Measurements from ENCODE around the gene FXYD4.

Gene FXYD4

DNA sequence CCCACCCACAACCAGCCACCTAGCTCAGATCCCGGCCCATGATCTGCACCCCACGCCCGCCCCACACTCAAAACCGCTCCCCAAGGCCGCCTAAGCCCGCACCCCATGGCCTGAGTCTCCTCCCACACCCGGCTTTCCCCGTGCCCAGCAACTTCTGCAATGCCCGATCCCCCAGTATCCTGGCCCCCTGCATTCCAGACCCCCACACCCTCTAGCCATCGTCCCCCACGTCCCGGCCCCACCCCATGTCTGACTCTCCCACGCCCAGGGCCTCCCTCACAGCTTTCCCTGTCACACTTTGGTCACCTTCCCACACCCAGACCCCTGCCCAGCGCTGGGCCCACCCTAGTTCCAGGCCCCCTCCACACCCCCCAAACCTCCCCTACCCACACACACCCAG is 20.1 kb upstream of the FXYD4 start:
- WGBS (ENCODE audit: insufficient coverage): 83% methylated on average over 5 of the region's 14 CpGs
- H3K27ac ChIP-seq (ENCODE audit: insufficient read depth in 1 of 2, low read depth in 1 of 2, low read length in 2 of 2, poor library complexity in 1 of 2, severe bottlenecking in 2 of 2): no peak overlapping the region
- DNase-seq: no peak
- peaks cover 0 to 6% (median 2%) of the 10 kb centered on the region in 4 experiments for H3K4me1 ChIP-seq (ENCODE audit: control extremely low read depth in 1 of 4, control insufficient read depth in 4 of 4, insufficient read depth in 4 of 4, low read length in 3 of 4)
- ChIA-PET CTCF (interaction anchor here (0.6 to 5.2 kb wide), 4 partner anchors 22 to 189 kb away, joined by 3 to 57 read pairs (median 4); no protein-coding TSS in a partner anchor), POLR2A (no interaction called here)
- H3K4me3 ChIP-seq (ENCODE audit: control insufficient read depth in 1 of 7, extremely low read depth in 1 of 7, insufficient read depth in 4 of 7, low read depth in 2 of 7, low read length in 6 of 7): no peak overlapping the region
- H3K27me3 ChIP-seq (replicated peaks in 2 of 5; ENCODE audit: control insufficient read depth in 4 of 5, insufficient read depth in 5 of 5, low read length in 4 of 5): peaks cover 0 to 19% (median 7%) of the 10 kb centered on the region in 5 experiments
- H3K9me3 ChIP-seq (ENCODE audit: control extremely low read depth in 1 of 5, control insufficient read depth in 4 of 5, insufficient read depth in 2 of 5, low read depth in 1 of 5, low read length in 4 of 5): no peaks in the 10 kb centered on the region
- no peaks in the 10 kb centered on the region for H3K36me3 ChIP-seq (ENCODE audit: control insufficient read depth in 4 of 4, insufficient read depth in 4 of 4, low read length in 3 of 4)

DNA sequence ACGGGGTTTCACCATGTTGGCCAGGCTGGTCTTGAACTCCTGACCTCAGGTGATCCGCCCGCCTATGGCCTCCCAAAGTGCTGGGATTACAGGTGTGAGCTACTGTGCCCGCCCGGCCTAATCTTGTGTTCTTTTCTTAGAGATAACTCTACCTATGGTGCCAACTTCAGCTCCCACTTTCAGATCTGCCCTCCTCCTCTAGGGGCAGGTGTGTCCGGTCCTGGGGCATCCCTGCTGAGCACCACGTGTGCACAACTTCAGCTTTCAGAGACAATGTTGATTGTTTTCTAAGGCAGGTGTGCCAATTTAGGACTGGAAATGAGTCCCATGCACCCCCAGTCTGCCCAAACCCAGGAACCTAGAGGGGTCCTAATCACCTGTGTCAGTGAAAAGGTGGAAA is 18.5 kb upstream of the FXYD4 start:
- Histone ChIP-seq H3K4me3 (ENCODE audit: control insufficient read depth in 1 of 7, extremely low read depth in 1 of 7, insufficient read depth in 4 of 7, low read depth in 2 of 7, low read length in 6 of 7) (no peak overlapping the region), H3K27ac (ENCODE audit: insufficient read depth in 1 of 2, low read depth in 1 of 2, low read length in 2 of 2, poor library complexity in 1 of 2, severe bottlenecking in 2 of 2) (no peak overlapping the region), H3K4me1 (ENCODE audit: control extremely low read depth in 1 of 4, control insufficient read depth in 4 of 4, insufficient read depth in 4 of 4, low read length in 3 of 4) (peaks cover 0 to 6% (median 2%) of the 10 kb centered on the region in 4 experiments), H3K36me3 (ENCODE audit: control insufficient read depth in 4 of 4, insufficient read depth in 4 of 4, low read length in 3 of 4) (no peaks in the 10 kb centered on the region), H3K27me3 (replicated peaks in 2 of 5; ENCODE audit: control insufficient read depth in 4 of 5, insufficient read depth in 5 of 5, low read length in 4 of 5) (peaks cover 0 to 19% (median 7%) of the 10 kb centered on the region in 5 experiments), H3K9me3 (ENCODE audit: control extremely low read depth in 1 of 5, control insufficient read depth in 4 of 5, insufficient read depth in 2 of 5, low read depth in 1 of 5, low read length in 4 of 5) (no peaks in the 10 kb centered on the region)
- 96% methylated on average over 6 of the region's 7 CpGs for WGBS (ENCODE audit: insufficient coverage)
- ChIA-PET CTCF (interaction anchor here (0.9 to 2.7 kb wide), 2 partner anchors 60 to 79 kb away, joined by 3 to 11 read pairs; no protein-coding TSS in a partner anchor), POLR2A (no interaction called here)
- DNase-seq: no peak

DNA sequence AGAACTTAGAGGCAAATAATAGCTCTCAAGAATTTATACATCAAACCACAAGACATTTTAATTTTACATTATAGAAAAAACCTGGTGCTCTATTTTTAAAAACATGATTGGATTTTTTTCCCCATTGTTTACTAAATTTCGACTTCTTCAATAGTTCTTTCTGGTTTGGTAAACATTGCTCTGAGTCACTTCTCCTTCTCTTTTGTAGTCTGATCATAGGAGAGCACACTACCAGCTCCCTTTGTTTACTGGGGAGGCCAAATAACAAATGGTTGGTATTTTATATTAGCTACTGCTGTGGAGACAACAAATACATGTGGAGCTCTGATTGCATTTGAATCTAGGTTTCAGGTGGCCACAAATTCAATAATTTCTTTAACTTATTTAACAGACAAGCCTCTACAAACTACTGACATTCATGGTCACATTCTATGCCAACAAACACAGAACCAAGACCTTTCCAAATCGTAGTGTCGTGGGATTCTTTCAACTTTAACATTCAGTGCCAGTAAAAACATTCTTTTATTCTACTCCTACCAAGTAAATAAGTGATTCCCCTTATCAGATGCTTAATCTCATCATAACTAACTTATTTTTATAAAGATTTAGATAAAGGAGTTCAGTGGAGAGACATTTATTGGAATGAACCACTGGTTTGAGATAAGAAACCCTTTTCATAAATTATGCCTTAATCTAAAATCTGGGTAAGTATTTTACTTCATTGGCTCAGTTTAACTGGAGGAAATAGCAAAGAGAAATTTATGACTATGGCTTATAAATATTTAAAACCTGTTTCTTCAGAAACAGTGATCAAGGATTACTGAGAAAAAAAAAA is 17.7 kb upstream of the FXYD4 start:
- Histone ChIP-seq H3K4me3 (ENCODE audit: control insufficient read depth in 1 of 7, extremely low read depth in 1 of 7, insufficient read depth in 4 of 7, low read depth in 2 of 7, low read length in 6 of 7) (no peak overlapping the region), H3K4me1 (ENCODE audit: control extremely low read depth in 1 of 4, control insufficient read depth in 4 of 4, insufficient read depth in 4 of 4, low read length in 3 of 4) (peaks cover 0 to 6% (median 2%) of the 10 kb centered on the region in 4 experiments), H3K27me3 (replicated peaks in 2 of 5; ENCODE audit: control insufficient read depth in 4 of 5, insufficient read depth in 5 of 5, low read length in 4 of 5) (peaks cover 0 to 19% (median 7%) of the 10 kb centered on the region in 5 experiments), H3K27ac (ENCODE audit: insufficient read depth in 1 of 2, low read depth in 1 of 2, low read length in 2 of 2, poor library complexity in 1 of 2, severe bottlenecking in 2 of 2) (no peak overlapping the region), H3K36me3 (ENCODE audit: control insufficient read depth in 4 of 4, insufficient read depth in 4 of 4, low read length in 3 of 4) (no peaks in the 10 kb centered on the region), H3K9me3 (ENCODE audit: control extremely low read depth in 1 of 5, control insufficient read depth in 4 of 5, insufficient read depth in 2 of 5, low read depth in 1 of 5, low read length in 4 of 5) (no peaks in the 10 kb centered on the region)
- ChIA-PET POLR2A (no interaction called here), CTCF (interaction anchor here (0.9 to 2.7 kb wide), 5 partner anchors 9 to 107 kb away, joined by 3 to 11 read pairs (median 4); no protein-coding TSS in a partner anchor)
- 80% methylated on average over 1 of the region's 3 CpGs for WGBS (ENCODE audit: insufficient coverage)
- DNase-seq: no peak

DNA sequence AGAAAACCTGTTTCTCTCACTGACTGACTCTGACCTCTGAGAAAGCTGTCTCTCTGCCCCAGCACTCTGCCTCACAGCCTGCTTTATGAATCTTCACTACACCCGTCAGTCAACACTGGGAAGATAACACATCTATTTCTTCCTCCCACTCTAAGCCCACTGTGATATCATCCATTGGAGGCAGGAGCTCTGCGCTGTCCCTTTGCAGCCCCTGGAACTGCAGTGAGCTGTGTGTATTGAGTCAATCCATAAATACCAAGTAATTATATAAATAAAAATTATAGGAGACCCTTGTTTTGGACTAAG is 17.2 kb upstream of the FXYD4 start:
- ChIA-PET CTCF (interaction anchor here (1.2 to 2.7 kb wide), 4 partner anchors 9 to 106 kb away, joined by 3 to 11 read pairs (median 5); no protein-coding TSS in a partner anchor), POLR2A (no interaction called here)
- Histone ChIP-seq H3K4me3 (ENCODE audit: control insufficient read depth in 1 of 7, extremely low read depth in 1 of 7, insufficient read depth in 4 of 7, low read depth in 2 of 7, low read length in 6 of 7) (no peak overlapping the region), H3K27me3 (replicated peaks in 2 of 5; ENCODE audit: control insufficient read depth in 4 of 5, insufficient read depth in 5 of 5, low read length in 4 of 5) (peaks cover 0 to 19% (median 7%) of the 10 kb centered on the region in 5 experiments), H3K27ac (ENCODE audit: insufficient read depth in 1 of 2, low read depth in 1 of 2, low read length in 2 of 2, poor library complexity in 1 of 2, severe bottlenecking in 2 of 2) (no peak overlapping the region), H3K4me1 (ENCODE audit: control extremely low read depth in 1 of 4, control insufficient read depth in 4 of 4, insufficient read depth in 4 of 4, low read length in 3 of 4) (peaks cover 0 to 6% (median 2%) of the 10 kb centered on the region in 4 experiments), H3K9me3 (ENCODE audit: control extremely low read depth in 1 of 5, control insufficient read depth in 4 of 5, insufficient read depth in 2 of 5, low read depth in 1 of 5, low read length in 4 of 5) (no peaks in the 10 kb centered on the region), H3K36me3 (ENCODE audit: control insufficient read depth in 4 of 4, insufficient read depth in 4 of 4, low read length in 3 of 4) (no peaks in the 10 kb centered on the region)
- WGBS (ENCODE audit: insufficient coverage): 60% methylated on average over 1 of the region's 2 CpGs
- DNase-seq: no peak

DNA sequence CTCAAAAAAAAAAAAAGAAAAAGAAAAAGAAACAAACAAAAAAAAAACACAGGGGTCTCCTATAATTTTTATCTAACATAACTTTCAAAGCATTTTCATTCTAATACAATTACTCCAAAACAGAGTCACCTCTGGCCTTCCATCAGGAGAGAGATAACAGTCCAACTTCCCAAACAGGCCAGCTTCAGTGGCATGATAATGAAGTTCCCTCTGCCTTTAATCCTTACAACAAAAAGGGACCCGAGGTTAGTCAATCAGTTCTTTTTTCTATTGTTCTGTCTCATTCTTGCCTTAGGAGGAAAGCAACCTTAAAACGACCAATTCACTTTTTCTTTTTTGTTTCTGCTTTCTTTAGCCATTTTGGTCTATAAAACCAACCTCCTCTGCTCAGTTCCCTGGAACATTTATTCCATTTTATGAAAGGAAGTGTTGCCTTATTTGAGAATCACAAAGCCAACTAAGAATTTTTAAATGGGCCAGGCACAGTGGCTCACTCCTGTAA is 16.5 kb upstream of the FXYD4 start:
- Histone ChIP-seq H3K27me3 (replicated peaks in 2 of 5; ENCODE audit: control insufficient read depth in 4 of 5, insufficient read depth in 5 of 5, low read length in 4 of 5) (peaks cover 0 to 16% (median 4%) of the 10 kb centered on the region in 5 experiments), H3K4me1 (ENCODE audit: control extremely low read depth in 1 of 4, control insufficient read depth in 4 of 4, insufficient read depth in 4 of 4, low read length in 3 of 4) (peaks cover 0 to 9% (median 2%) of the 10 kb centered on the region in 4 experiments), H3K9me3 (ENCODE audit: control extremely low read depth in 1 of 5, control insufficient read depth in 4 of 5, insufficient read depth in 2 of 5, low read depth in 1 of 5, low read length in 4 of 5) (no peaks in the 10 kb centered on the region), H3K27ac (ENCODE audit: insufficient read depth in 1 of 2, low read depth in 1 of 2, low read length in 2 of 2, poor library complexity in 1 of 2, severe bottlenecking in 2 of 2) (no peak overlapping the region), H3K36me3 (ENCODE audit: control insufficient read depth in 4 of 4, insufficient read depth in 4 of 4, low read length in 3 of 4) (no peaks in the 10 kb centered on the region), H3K4me3 (ENCODE audit: control insufficient read depth in 1 of 7, extremely low read depth in 1 of 7, insufficient read depth in 4 of 7, low read depth in 2 of 7, low read length in 6 of 7) (no peak overlapping the region)
- WGBS (ENCODE audit: insufficient coverage): no CpG with 5 or more reads among the region's 2 CpGs
- CTCF ChIA-PET: interaction anchor here (1.2 to 2.7 kb wide), 4 partner anchors 8 to 106 kb away, joined by 3 to 11 read pairs (median 5); no protein-coding TSS in a partner anchor
- POLR2A ChIA-PET: no interaction called here
- no peak for DNase-seq

DNA sequence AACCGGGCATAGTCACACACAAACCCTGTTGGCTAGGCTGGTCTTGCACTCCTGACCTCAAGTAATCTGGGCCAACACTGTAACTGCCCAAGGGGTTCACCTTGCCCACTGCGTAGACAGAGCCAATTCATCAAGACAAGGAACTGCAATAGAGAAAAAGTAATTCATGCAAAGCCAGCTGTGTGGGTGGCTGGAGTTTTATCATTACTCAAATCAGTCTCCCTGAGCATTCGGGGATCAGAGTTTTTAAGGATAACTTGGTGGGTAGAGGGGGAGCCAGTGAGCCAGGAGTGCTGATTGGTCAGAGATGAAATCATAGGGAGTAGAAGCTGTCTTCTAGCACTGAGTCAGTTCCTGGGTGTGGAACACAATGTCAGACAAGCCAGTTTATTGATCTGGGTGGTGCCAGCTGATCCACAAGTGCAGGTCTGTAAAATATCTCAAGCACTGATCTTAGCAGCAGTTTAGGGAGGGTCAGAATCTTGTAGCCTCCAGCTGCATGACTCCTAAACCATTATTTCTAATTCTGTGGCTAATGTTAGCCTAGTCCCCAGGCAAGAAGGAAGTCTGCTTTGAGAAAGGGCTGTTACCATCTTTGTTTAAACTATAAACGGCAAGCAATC is 15.6 kb upstream of the FXYD4 start:
- WGBS (ENCODE audit: insufficient coverage): 91% methylated on average over 4 of the region's 4 CpGs
- no peak for DNase-seq
- POLR2A ChIA-PET: no interaction called here

More for the DNA sequence above, 15.6 kb upstream of the FXYD4 start:
- peaks cover 0 to 6% (median 0%) of the 10 kb centered on the region in 5 experiments for H3K27me3 ChIP-seq (replicated peaks in 2 of 5; ENCODE audit: control insufficient read depth in 4 of 5, insufficient read depth in 5 of 5, low read length in 4 of 5)
- H3K4me3 ChIP-seq (ENCODE audit: control insufficient read depth in 1 of 7, extremely low read depth in 1 of 7, insufficient read depth in 4 of 7, low read depth in 2 of 7, low read length in 6 of 7): no peak overlapping the region
- CTCF ChIA-PET: interaction anchor here (1.5 to 2.3 kb wide), 2 partner anchors 60 to 63 kb away, joined by 3 to 7 read pairs; no protein-coding TSS in a partner anchor
- H3K36me3 ChIP-seq (ENCODE audit: control insufficient read depth in 4 of 4, insufficient read depth in 4 of 4, low read length in 3 of 4): no peaks in the 10 kb centered on the region
- H3K27ac ChIP-seq (ENCODE audit: insufficient read depth in 1 of 2, low read depth in 1 of 2, low read length in 2 of 2, poor library complexity in 1 of 2, severe bottlenecking in 2 of 2): no peak overlapping the region
- H3K9me3 ChIP-seq (ENCODE audit: control extremely low read depth in 1 of 5, control insufficient read depth in 4 of 5, insufficient read depth in 2 of 5, low read depth in 1 of 5, low read length in 4 of 5): no peaks in the 10 kb centered on the region
- peaks cover 0 to 5% (median under 1%) of the 10 kb centered on the region in 4 experiments for H3K4me1 ChIP-seq (ENCODE audit: control extremely low read depth in 1 of 4, control insufficient read depth in 4 of 4, insufficient read depth in 4 of 4, low read length in 3 of 4)

All from common myeloid progenitor, CD34-positive (primary cell).